Panc1 (cell line): ENCODE measurements around the gene ARPC4. TPM values are rescaled to one million over a fixed set of nuclear protein-coding genes. Genes with fewer than 3 reads are reported as not detected.

Source experiments
- ATAC-seq: fragments of 200-7000 bp; cut with Tn5 transposase; 2 replicates; pipeline ENCODE4 v1.9.1; 2020; ENCODE audit warnings: mild to moderate bottlenecking, moderate library complexity
- Bru-seq: library from RNA; stranded (reverse); fragments of 400-500 nt; gene quantifications from one replicate; lab custom pipeline; 2021; lab: Mats Ljungman, UMichigan
- BruChase-seq, 2 experiments: library from RNA; stranded (reverse); fragments of 400-500 nt; gene quantifications; one replicate each; lab custom pipeline; 2021; lab: Mats Ljungman, UMichigan
- BruUV-seq: library from RNA; stranded (reverse); fragments of 400-500 nt; replicated peaks from 2 replicates; lab custom pipeline; 2021; lab: Mats Ljungman, UMichigan
- CTCF ChIA-PET: fragments of 300-600 bp; sonication (Branson Sonifier 250); formaldehyde crosslinking; loops from one replicate; lab custom pipeline; 2022; ENCODE audit warnings: antibody characterized with exemption; lab: Charles Lee
- POLR2A ChIA-PET: fragments of 300-600 bp; sonication (Branson Sonifier 250); formaldehyde crosslinking; loops from one replicate; lab custom pipeline; 2022; ENCODE audit warnings: antibody characterized with exemption; lab: Charles Lee
- DNase-seq: peaks from one replicate; pipeline ENCODE4 v3.0.0-alpha.2; 2010; ENCODE audit warnings: low read depth, low spot score
- H3K27ac ChIP-seq: 2 replicates; pipeline ENCODE4 v1.5.1; 2011; ENCODE audit warnings: mild to moderate bottlenecking, low read length, inconsistent platforms
- H3K27me3 ChIP-seq: fragments of 200-500 bp; sonication (Bioruptor generic); 2 replicates; pipeline ENCODE4 v1.6.0; 2014; ENCODE audit warnings: low read length, inconsistent platforms; ENCODE audit not compliant: control insufficient read depth, insufficient read depth
- H3K36me3 ChIP-seq: fragments of 200-500 bp; sonication (Bioruptor generic); 2 replicates; pipeline ENCODE4 v1.5.1; 2014; ENCODE audit warnings: inconsistent platforms, mild to moderate bottlenecking, low read length, moderate library complexity; ENCODE audit not compliant: control insufficient read depth, insufficient read depth
- H3K4me1 ChIP-seq: 2 replicates; pipeline ENCODE4 v1.5.1; 2011; ENCODE audit warnings: inconsistent platforms, mild to moderate bottlenecking, low read length, moderate library complexity; ENCODE audit not compliant: control insufficient read depth, insufficient read depth
- H3K4me3 ChIP-seq, 2 experiments: 2 replicates each; pipeline ENCODE4 v1.5.1; 2011 to 2012; ENCODE audit warnings: low read depth in 2 of 2, low read length in 2 of 2, mild to moderate bottlenecking in 2 of 2, inconsistent platforms in 1 of 2, moderate library complexity in 1 of 2
- H3K9me3 ChIP-seq: fragments of 200-500 bp; sonication (Bioruptor generic); 2 replicates; pipeline ENCODE4 v1.5.1; 2014; ENCODE audit warnings: low read depth, mild to moderate bottlenecking, inconsistent platforms, low read length, moderate library complexity; ENCODE audit not compliant: control insufficient read depth, insufficient read depth
- CTCF ChIP-seq: fragments of 450-650 bp; IDR thresholded peaks from 2 replicates; pipeline ENCODE4 v1.5.1; 2017; ENCODE audit warnings: mild to moderate bottlenecking
- POLR2AphosphoS5 ChIP-seq: IDR thresholded peaks from 2 replicates; pipeline ENCODE4 v1.6.1; 2012; ENCODE audit warnings: mild to moderate bottlenecking, low read depth, low read length, moderate library complexity
- REST ChIP-seq, 2 experiments: IDR thresholded peaks; 2 replicates each; pipeline ENCODE4 v1.6.1; 2011 to 2012; ENCODE audit warnings: low read depth in 2 of 2, control low read depth in 1 of 2, low read length in 1 of 2, mild to moderate bottlenecking in 1 of 2, moderate library complexity in 1 of 2; ENCODE audit not compliant: insufficient read depth in 1 of 2
- SIN3A ChIP-seq: IDR thresholded peaks from 2 replicates; pipeline ENCODE4 v1.6.1; 2012; ENCODE audit warnings: low read depth, mild to moderate bottlenecking, low read length, moderate library complexity, borderline replicate concordance; ENCODE audit not compliant: insufficient read depth
- TCF7L2 ChIP-seq: IDR thresholded peaks from 2 replicates; pipeline ENCODE4 v1.6.1; 2011; ENCODE audit warnings: mild to moderate bottlenecking, low read depth, low read length, inconsistent platforms
- in situ Hi-C: cut with HindIII; loops from 2 replicates; pipeline ENCODE4 v1.10.0; 2016; ENCODE audit warnings: low sequenced_read_pairs, low pct_unique_long_range_greater_than_20kb
- intact Hi-C: fragments of 100-400 bp; cut with micrococcal nuclease; formaldehyde crosslinking; loops from one replicate; pipeline ENCODE4 v1.10.0; 2022; ENCODE audit not compliant: unreplicated experiment
- long read RNA-seq: library from polyadenylated mRNA; unstranded; transcript quantifications from one replicate; pipeline ENCODE4 v2.0.0, GENCODE V29; 2021; ENCODE audit not compliant: unreplicated experiment
- polyA plus RNA-seq: library from polyadenylated mRNA; unstranded; fragments of >200 nt; gene quantifications from one replicate; pipeline ENCODE4 v1.2.1, GENCODE V29; 2012; ENCODE audit warnings: missing spikeins; ENCODE audit not compliant: insufficient read length
- total RNA-seq: library from RNA; stranded (reverse); gene quantifications from one replicate; pipeline ENCODE4 v1.2.1, GENCODE V29; 2021; ENCODE audit not compliant: unreplicated experiment

ARPC4 gene
- total RNA-seq = 117 TPM
- 128 TPM for polyA plus RNA-seq
- percentile 91 among the genes with signal in this experiment for Bru-seq, nascent RNA
- percentile 98 among the genes with signal in this experiment for BruChase-seq, experiment 1, labeled RNA remaining after a 2-hour chase
- percentile 99 among the genes with signal in this experiment for BruChase-seq, experiment 2, labeled RNA remaining after a 6-hour chase
- long read RNA-seq, transcript ARPC4-201 (6 exons, 2,582 nt) = major isoform, 49 of 83 reads
- long read RNA-seq, transcript ARPC4-208 (6 exons, 942 nt) = minor isoform, 8 of 83 reads
- long read RNA-seq, partial matches to known transcripts = 16 of 83 reads
- long read RNA-seq, other reads (novel, unspliced or antisense) = 9 of 83 reads

- intact Hi-C loops (no loop called here), in situ Hi-C loops (no loop called here)
- H3K4me3 ChIP-seq = peak within 1 kb of the TSS; percentile 86 to 87
- ChIA-PET POLR2A (interaction anchor here (0.6 to 1.0 kb wide), 6 partner anchors 12 to 287 kb away, joined by 3 to 5 read pairs (median 3); no protein-coding TSS in a partner anchor), CTCF (no interaction called here)
- ATAC-seq = peak; percentile 93
- H3K9me3 ChIP-seq = no peaks in the 10 kb centered on the region
- H3K4me1 ChIP-seq = peaks cover 7% of the 10 kb centered on the region
- TF ChIP-seq REST (IDR thresholded peaks at IDR 0.05; ENCODE audit: insufficient read depth in 1 of 2, low read depth in 2 of 2, low read length in 1 of 2) = no peak
- peak; percentile 91 for TF ChIP-seq POLR2AphosphoS5
- TF ChIP-seq SIN3A = peak; percentile 67; the same call in 1 of the 2 replicates
- TF ChIP-seq TCF7L2 = peak; percentile 43; the same call in 1 of the 2 replicates
- TF ChIP-seq CTCF = no peak
- BruUV-seq = no TSS peak
- peak within 1 kb of the TSS; percentile 98 for H3K27ac ChIP-seq
- peaks cover 4% of the 10 kb centered on the region for H3K36me3 ChIP-seq
- no peaks in the 10 kb centered on the region for H3K27me3 ChIP-seq
- peak; percentile 88 for DNase-seq
Measured at GRCh38 chr3:9792405-9793160, at the start of gene ARPC4, which contains the start of gene TADA3. TSS of gene ARPC4 (plus strand) at chr3:9793082. CDS start at chr3:9793122, 40 bp downstream. TSS of gene TADA3 (minus strand) at chr3:9792473. CDS start at chr3:9791466, 1,007 bp downstream.

GRCh38 chr3:9743548-9743947, 49.3 kb upstream of the ARPC4 start:
- H3K36me3 ChIP-seq = peaks cover 5% of the 10 kb centered on the region
- no peak for TF ChIP-seq TCF7L2
- TF ChIP-seq POLR2AphosphoS5 = no peak
- no peak for TF ChIP-seq SIN3A
- TF ChIP-seq REST (IDR thresholded peaks at IDR 0.05; ENCODE audit: insufficient read depth in 1 of 2, low read depth in 2 of 2, low read length in 1 of 2) = no peak
- no peak overlapping the region for H3K27ac ChIP-seq
- intact Hi-C loops (no loop called here), in situ Hi-C loops (no loop called here)
- ChIA-PET CTCF (no interaction called here), POLR2A (no interaction called here)
- no peak for ATAC-seq
- H3K9me3 ChIP-seq = no peaks in the 10 kb centered on the region
- BruUV-seq = no TSS peak
- H3K27me3 ChIP-seq = no peaks in the 10 kb centered on the region
- no peak overlapping the region for H3K4me3 ChIP-seq
- DNase-seq = no peak
- no peaks in the 10 kb centered on the region for H3K4me1 ChIP-seq
